MCF 10A (cell line): ENCODE data around the gene RAB30. TPM values are rescaled to one million over a fixed set of nuclear protein-coding genes. Genes with fewer than 3 reads are reported as not detected.

Experiments
- BruUV-seq: library from RNA; stranded (reverse); fragments of 400-500 nt; replicated peaks from 2 replicates; lab custom pipeline; 2021; lab: Mats Ljungman, UMichigan
- CTCF ChIA-PET: fragments of 300-600 bp; sonication (Branson Sonifier 250); formaldehyde crosslinking; extraction: SDS; loops from one replicate; lab custom pipeline; 2021; ENCODE audit warnings: antibody characterized with exemption, inconsistent platforms; lab: Yijun Ruan, JAX
- POLR2A ChIA-PET: fragments of 300-600, 350-650 bp; sonication (Branson Sonifier 250); formaldehyde crosslinking; extraction: SDS; loops from one replicate; lab custom pipeline; 2020; ENCODE audit warnings: antibody characterized with exemption, inconsistent platforms; lab: Yijun Ruan, JAX
- DNase-seq: peaks from one replicate; pipeline ENCODE4 v3.0.0-alpha.2; 2018; ENCODE audit not compliant: unreplicated experiment
- H3K27ac Mint-ChIP-seq: one replicate; pipeline ENCODE4 v1.8.0; 2022; ENCODE audit warnings: mild to moderate bottlenecking, low read depth, mixed read lengths; ENCODE audit not compliant: unreplicated experiment
- H3K27me3 Mint-ChIP-seq: one replicate; pipeline ENCODE4 v1.8.0; 2022; ENCODE audit warnings: mixed read lengths; ENCODE audit not compliant: insufficient read depth, unreplicated experiment
- H3K36me3 Mint-ChIP-seq: one replicate; pipeline ENCODE4 v1.8.0; 2022; ENCODE audit warnings: mild to moderate bottlenecking, moderate library complexity, mixed read lengths; ENCODE audit not compliant: insufficient read depth, unreplicated experiment
- H3K4me1 Mint-ChIP-seq: one replicate; pipeline ENCODE4 v1.8.0; 2022; ENCODE audit warnings: mixed read lengths; ENCODE audit not compliant: insufficient read depth, unreplicated experiment
- H3K4me3 Mint-ChIP-seq: one replicate; pipeline ENCODE4 v1.8.0; 2022; ENCODE audit warnings: mild to moderate bottlenecking, moderate library complexity, mixed read lengths; ENCODE audit not compliant: unreplicated experiment
- H3K9me3 Mint-ChIP-seq: one replicate; pipeline ENCODE4 v1.8.0; 2022; ENCODE audit warnings: mixed read lengths; ENCODE audit not compliant: unreplicated experiment
- CTCF ChIP-seq: fragments of 200-600 bp; IDR thresholded peaks from one replicate; pipeline ENCODE4 v1.8.0; 2022; ENCODE audit warnings: antibody characterized with exemption, mild to moderate bottlenecking; ENCODE audit not compliant: unreplicated experiment
- intact Hi-C: fragments of 100-400 bp; cut with micrococcal nuclease; formaldehyde crosslinking; loops from 2 replicates; pipeline ENCODE4 v1.14.1; 2022
- total RNA-seq: library from RNA; stranded (reverse); gene quantifications from 2 replicates; pipeline ENCODE4 v1.2.3, GENCODE V29; 2022

RAB30 gene
- total RNA-seq, 1 experiment from 2014 or later: 12.5 TPM

- no peak overlapping the region for H3K27ac Mint-ChIP-seq
- CTCF ChIA-PET: interaction anchor here (0.6 to 0.8 kb wide), 3 partner anchors 23 to 763 kb away, joined by 3 to 8 read pairs (median 4); no protein-coding TSS in a partner anchor
- H3K36me3 Mint-ChIP-seq: no peaks in the 10 kb centered on the region
- intact Hi-C loops: no loop called here
- no peaks in the 10 kb centered on the region for H3K9me3 Mint-ChIP-seq
- no TSS peak for BruUV-seq
- peaks cover 34% of the 10 kb centered on the region for H3K4me1 Mint-ChIP-seq
- no peak for TF ChIP-seq CTCF
- no peaks in the 10 kb centered on the region for H3K27me3 Mint-ChIP-seq
- H3K4me3 Mint-ChIP-seq: no peak overlapping the region
- POLR2A ChIA-PET: interaction anchor here (1.0 to 3.7 kb wide), 4 partner anchors 12 to 100 kb away, joined by 3 to 26 read pairs (median 8); partner anchors contain the start of genes PCF11 and RAB30
- DNase-seq: no peak
Observed at GRCh38 chr11:83056611-83057010, 15.1 kb downstream of the RAB30 start.

- CTCF ChIA-PET: interaction anchor here (0.6 kb wide), 1 partner anchor 22 kb away, joined by 3 read pairs; no protein-coding TSS in a partner anchor
- POLR2A ChIA-PET: interaction anchor here (1.0 to 3.7 kb wide), 4 partner anchors 11 to 101 kb away, joined by 3 to 26 read pairs (median 8); partner anchors contain the start of genes PCF11 and RAB30
- intact Hi-C loops: no loop called here
- H3K27ac Mint-ChIP-seq: no peak overlapping the region
- H3K4me1 Mint-ChIP-seq: peaks cover 37% of the 10 kb centered on the region
- DNase-seq: no peak
- no peaks in the 10 kb centered on the region for H3K36me3 Mint-ChIP-seq
- no peak for TF ChIP-seq CTCF
- H3K27me3 Mint-ChIP-seq: no peaks in the 10 kb centered on the region
- H3K4me3 Mint-ChIP-seq: no peak overlapping the region
- H3K9me3 Mint-ChIP-seq: no peaks in the 10 kb centered on the region
- BruUV-seq: no TSS peak
Observed at GRCh38 chr11:83056204-83056603, 15.5 kb downstream of the RAB30 start.

GRCh38 chr11:83054904-83055380 is 16.8 kb downstream of the RAB30 start:
- BruUV-seq: no TSS peak
- intact Hi-C loops: no loop called here
- POLR2A ChIA-PET: interaction anchor here (1.1 to 1.7 kb wide), 2 partner anchors 16 to 21 kb away, joined by 4 to 23 read pairs; partner anchors contain the start of gene RAB30
- no peaks in the 10 kb centered on the region for H3K27me3 Mint-ChIP-seq
- CTCF ChIA-PET: interaction anchor here (0.6 to 0.7 kb wide), 2 partner anchors 40 to 187 kb away, joined by 3 to 4 read pairs; no protein-coding TSS in a partner anchor
- no peaks in the 10 kb centered on the region for H3K36me3 Mint-ChIP-seq
- TF ChIP-seq CTCF: no peak
- H3K27ac Mint-ChIP-seq: no peak overlapping the region
- no peaks in the 10 kb centered on the region for H3K9me3 Mint-ChIP-seq
- DNase-seq: peak; percentile 24
- H3K4me1 Mint-ChIP-seq: peaks cover 41% of the 10 kb centered on the region
- no peak overlapping the region for H3K4me3 Mint-ChIP-seq

- no peak for DNase-seq
- H3K27ac Mint-ChIP-seq: peak overlapping the region; percentile 84
- no TSS peak for BruUV-seq
- ChIA-PET POLR2A (interaction anchor here (1.1 to 4.0 kb wide), 4 partner anchors 16 to 153 kb away, joined by 4 to 73 read pairs (median 18); partner anchors contain the start of genes DDIAS, PRCP and RAB30), CTCF (interaction anchor here (0.6 to 2.5 kb wide), 6 partner anchors 9 to 186 kb away, joined by 3 to 10 read pairs (median 4); no protein-coding TSS in a partner anchor)
- no peaks in the 10 kb centered on the region for H3K36me3 Mint-ChIP-seq
- no peak for TF ChIP-seq CTCF
- peaks cover 41% of the 10 kb centered on the region for H3K4me1 Mint-ChIP-seq
- H3K4me3 Mint-ChIP-seq: no peak overlapping the region
- no peaks in the 10 kb centered on the region for H3K27me3 Mint-ChIP-seq
- intact Hi-C loops: no loop called here
- no peaks in the 10 kb centered on the region for H3K9me3 Mint-ChIP-seq
Observed at GRCh38 chr11:83054001-83054400, 17.7 kb downstream of the RAB30 start.
